PC-3 (cell line): ENCODE measurements around the gene SPTLC3.

ENCODE experiments used
- EZH2 ChIP-seq: fragments of 300-600 bp; sonication (generic); IDR thresholded peaks from one replicate; pipeline ENCODE4 v1.6.1; 2017; ENCODE audit warnings: antibody characterized with exemption, mild to moderate bottlenecking, low read length; ENCODE audit not compliant: unreplicated experiment
- EZH2phosphoT487 ChIP-seq: fragments of 300-600 bp; sonication (generic); IDR thresholded peaks from 2 replicates; pipeline ENCODE4 v1.6.1; 2018; ENCODE audit warnings: mild to moderate bottlenecking, antibody characterized with exemption, low read length, borderline replicate concordance
- TF ChIP-seq, protein P1 (sequence below): fragments of 300-600 bp; sonication (generic); conservative IDR thresholded peaks from 2 replicates; pipeline ENCODE4 v1.5.1; 2017; ENCODE audit warnings: antibody characterized with exemption, low read depth, mild to moderate bottlenecking, low read length

DNA sequence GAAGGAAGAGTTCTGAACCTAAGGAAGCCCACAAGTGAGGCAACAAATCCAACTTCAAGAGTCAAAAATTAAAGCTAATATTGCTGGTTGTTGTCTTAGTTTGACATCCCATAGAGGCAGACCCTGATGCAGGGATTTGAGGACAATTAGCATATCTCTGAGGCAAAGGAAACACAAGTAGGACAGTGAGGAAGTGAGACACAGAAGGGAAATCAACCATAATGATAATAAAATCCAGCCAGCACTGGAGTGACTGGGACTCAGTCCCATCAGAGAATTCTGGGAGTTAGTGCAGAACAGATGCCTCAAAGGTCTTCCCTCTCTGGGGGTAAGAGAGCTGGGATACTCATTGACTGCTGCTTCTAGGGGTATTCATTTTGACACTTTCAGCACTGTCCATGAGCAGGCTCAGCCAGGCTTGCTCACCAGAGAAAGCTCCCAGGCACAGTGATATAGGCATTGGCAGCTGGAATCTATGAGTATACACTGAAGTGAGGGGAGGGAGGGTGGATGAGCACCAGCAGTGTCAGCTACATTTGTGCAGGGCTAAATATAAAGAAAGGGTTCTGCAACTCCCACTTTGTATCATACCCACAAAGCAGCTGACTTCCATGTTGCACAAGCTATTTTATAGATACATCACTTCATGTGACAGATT is 43.4 kb upstream of the SPTLC3 start:
- TF ChIP-seq, protein P1, sequence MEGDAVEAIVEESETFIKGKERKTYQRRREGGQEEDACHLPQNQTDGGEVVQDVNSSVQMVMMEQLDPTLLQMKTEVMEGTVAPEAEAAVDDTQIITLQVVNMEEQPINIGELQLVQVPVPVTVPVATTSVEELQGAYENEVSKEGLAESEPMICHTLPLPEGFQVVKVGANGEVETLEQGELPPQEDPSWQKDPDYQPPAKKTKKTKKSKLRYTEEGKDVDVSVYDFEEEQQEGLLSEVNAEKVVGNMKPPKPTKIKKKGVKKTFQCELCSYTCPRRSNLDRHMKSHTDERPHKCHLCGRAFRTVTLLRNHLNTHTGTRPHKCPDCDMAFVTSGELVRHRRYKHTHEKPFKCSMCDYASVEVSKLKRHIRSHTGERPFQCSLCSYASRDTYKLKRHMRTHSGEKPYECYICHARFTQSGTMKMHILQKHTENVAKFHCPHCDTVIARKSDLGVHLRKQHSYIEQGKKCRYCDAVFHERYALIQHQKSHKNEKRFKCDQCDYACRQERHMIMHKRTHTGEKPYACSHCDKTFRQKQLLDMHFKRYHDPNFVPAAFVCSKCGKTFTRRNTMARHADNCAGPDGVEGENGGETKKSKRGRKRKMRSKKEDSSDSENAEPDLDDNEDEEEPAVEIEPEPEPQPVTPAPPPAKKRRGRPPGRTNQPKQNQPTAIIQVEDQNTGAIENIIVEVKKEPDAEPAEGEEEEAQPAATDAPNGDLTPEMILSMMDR, result no peak
- TF ChIP-seq EZH2, result no peak
- TF ChIP-seq EZH2phosphoT487, result no peak
